Endodermal cell (in vitro differentiated cells): Measurements from ENCODE around the gene VIM. TPM values are rescaled to one million over a fixed set of nuclear protein-coding genes. Genes with fewer than 3 reads are reported as not detected.

Experiments
- DNase-seq: peaks from one replicate; pipeline ENCODE4 v3.0.0-alpha.2; 2017
- H3K27ac ChIP-seq: 2 replicates; pipeline ENCODE4 v1.5.1; 2013; ENCODE audit warnings: mild to moderate bottlenecking, low read depth, low read length, moderate library complexity
- H3K27me3 ChIP-seq: 2 replicates; pipeline ENCODE4 v1.6.1; 2013; ENCODE audit warnings: mild to moderate bottlenecking, low read length, moderate library complexity; ENCODE audit not compliant: insufficient read depth, control insufficient read depth, poor library complexity, severe bottlenecking
- H3K36me3 ChIP-seq: 2 replicates; pipeline ENCODE4 v1.7.0; 2013; ENCODE audit warnings: mild to moderate bottlenecking, low read length, moderate library complexity; ENCODE audit not compliant: control insufficient read depth, insufficient read depth
- H3K4me1 ChIP-seq: one replicate; pipeline ENCODE4 v1.7.0; 2013; ENCODE audit warnings: low read length; ENCODE audit not compliant: control insufficient read depth, insufficient read depth
- H3K4me3 ChIP-seq: 2 replicates; pipeline ENCODE4 v1.5.1; 2013; ENCODE audit warnings: mild to moderate bottlenecking, low read length, moderate library complexity
- H3K9ac ChIP-seq: 2 replicates; pipeline ENCODE4 v1.6.1; 2013; ENCODE audit warnings: mild to moderate bottlenecking, low read length, moderate library complexity; ENCODE audit not compliant: poor library complexity, severe bottlenecking; ENCODE audit errors: extremely low read depth
- H3K9me3 ChIP-seq: 2 replicates; pipeline ENCODE4 v1.6.1; 2013; ENCODE audit warnings: mild to moderate bottlenecking, low read length, moderate library complexity; ENCODE audit not compliant: control insufficient read depth
- H3K27ac Mint-ChIP-seq: 2 replicates; pipeline ENCODE4 v1.8.0; 2020; ENCODE audit warnings: mixed read lengths
- H3K27me3 Mint-ChIP-seq: 2 replicates; pipeline ENCODE4 v1.8.0; 2021; ENCODE audit warnings: mild to moderate bottlenecking, mixed read lengths; ENCODE audit not compliant: insufficient read depth
- H3K36me3 Mint-ChIP-seq: 2 replicates; pipeline ENCODE4 v1.8.0; 2020; ENCODE audit warnings: low read depth, mixed read lengths
- H3K4me1 Mint-ChIP-seq: 2 replicates; pipeline ENCODE4 v1.8.0; 2020; ENCODE audit warnings: mixed read lengths
- H3K4me3 Mint-ChIP-seq: 2 replicates; pipeline ENCODE4 v1.8.0; 2020; ENCODE audit warnings: mild to moderate bottlenecking, moderate library complexity, mixed read lengths
- H3K9me3 Mint-ChIP-seq: 2 replicates; pipeline ENCODE4 v1.8.0; 2020; ENCODE audit warnings: mild to moderate bottlenecking, mixed read lengths
- CTCF ChIP-seq: fragments of 200-600 bp; sonication (generic); conservative IDR thresholded peaks from 2 replicates; pipeline ENCODE4 v1.5.0; 2021; ENCODE audit warnings: antibody characterized with exemption, mild to moderate bottlenecking
- WGBS, 2 experiments: methylation state at CpG; one replicate each; pipeline versions ENCODE4 v1.1.5 to v1.1.7; 2013; ENCODE audit warnings: missing lambda C conversion rate in 2 of 2, mixed read lengths in 1 of 2; ENCODE audit not compliant: insufficient coverage in 1 of 2, insufficient read length in 1 of 2; 5-methylcytosine and 5-hydroxymethylcytosine counted together
- total RNA-seq, 2 donors: library from RNA; stranded (reverse); fragmentation: NEBNext Ultra II Directional in 1 of 2; extraction: Animal tissue kit (Norgen Biotek cat#: 25700) in 1 of 2; gene quantifications; 2 replicates in 1 of 2; 3 replicates in 1 of 2; pipeline ENCODE4 v1.2.1, GENCODE V29; 2021

The VIM gene
- total RNA-seq, 2 donors from 2014 or later: 84.3 to 155 TPM

GRCh38 chr10:17247210-17247609 lies 19.2 kb downstream of the VIM start:
- H3K4me3 Mint-ChIP-seq: no peak overlapping the region
- no peaks in the 10 kb centered on the region for H3K4me1 Mint-ChIP-seq
- H3K27me3 Mint-ChIP-seq: peaks cover 45% of the 10 kb centered on the region
- Histone ChIP-seq H3K4me1 (no peaks in the 10 kb centered on the region), H3K9me3 (peaks cover 32% of the 10 kb centered on the region), H3K4me3 (peak overlapping the region; percentile 50), H3K27me3 (no peaks in the 10 kb centered on the region), H3K27ac (no peak overlapping the region), H3K36me3 (no peaks in the 10 kb centered on the region), H3K9ac (no peak overlapping the region)
- peaks cover 30% of the 10 kb centered on the region for H3K9me3 Mint-ChIP-seq
- DNase-seq: no peak
- no peak for TF ChIP-seq CTCF
- 97 to 100% methylated on average over 1 of the region's 1 CpG for WGBS, 2 experiments
- H3K36me3 Mint-ChIP-seq: peaks cover 3% of the 10 kb centered on the region
- H3K27ac Mint-ChIP-seq: no peak overlapping the region

- Histone ChIP-seq H3K27ac (no peak overlapping the region), H3K4me1 (no peaks in the 10 kb centered on the region), H3K4me3 (no peak overlapping the region), H3K36me3 (no peaks in the 10 kb centered on the region), H3K27me3 (no peaks in the 10 kb centered on the region), H3K9me3 (peaks cover 35% of the 10 kb centered on the region), H3K9ac (no peak overlapping the region)
- no peaks in the 10 kb centered on the region for H3K4me1 Mint-ChIP-seq
- H3K9me3 Mint-ChIP-seq: peaks cover 32% of the 10 kb centered on the region
- no peak for TF ChIP-seq CTCF
- H3K27me3 Mint-ChIP-seq: peaks cover 58% of the 10 kb centered on the region
- H3K36me3 Mint-ChIP-seq: peaks cover 3% of the 10 kb centered on the region
- H3K27ac Mint-ChIP-seq: no peak overlapping the region
- WGBS, 2 experiments: 100% methylated on average over 1 of the region's 1 CpG; no CpG with 5 or more reads in 1 of the 2 experiments
- no peak for DNase-seq
- no peak overlapping the region for H3K4me3 Mint-ChIP-seq
Observed at GRCh38 chr10:17248964-17249363, 20.9 kb downstream of the VIM start.

DNA sequence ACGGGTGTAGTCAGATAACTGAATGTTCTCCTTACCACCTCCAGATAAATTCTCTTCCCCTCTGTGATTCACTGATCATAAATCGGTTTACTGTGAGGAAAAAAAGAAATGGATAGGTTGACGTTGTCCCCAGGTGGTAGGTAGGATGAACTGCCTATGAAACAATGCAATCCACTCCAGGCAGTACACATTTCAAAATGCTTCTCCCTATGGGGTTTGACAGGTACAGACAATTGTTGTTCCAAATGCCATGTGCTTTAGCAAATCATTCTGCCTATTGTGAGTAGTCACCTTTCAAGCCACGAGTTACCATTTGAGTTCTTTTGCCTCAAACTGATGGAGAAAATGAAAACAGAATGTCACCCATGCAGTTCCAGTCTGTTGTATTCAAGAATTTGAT lies 21.8 kb downstream of the VIM start:
- WGBS, 2 experiments: 66 to 77% methylated on average over 2 to 3 of the region's 4 CpGs
- Mint-ChIP-seq H3K36me3 (peaks cover 3% of the 10 kb centered on the region), H3K4me3 (no peak overlapping the region), H3K27ac (no peak overlapping the region), H3K4me1 (no peaks in the 10 kb centered on the region), H3K27me3 (peaks cover 64% of the 10 kb centered on the region), H3K9me3 (peaks cover 40% of the 10 kb centered on the region)
- Histone ChIP-seq H3K36me3 (no peaks in the 10 kb centered on the region), H3K27ac (no peak overlapping the region), H3K9me3 (peaks cover 44% of the 10 kb centered on the region), H3K4me1 (no peaks in the 10 kb centered on the region), H3K27me3 (no peaks in the 10 kb centered on the region), H3K9ac (no peak overlapping the region), H3K4me3 (no peak overlapping the region)
- no peak for DNase-seq
- peak; percentile 62 for TF ChIP-seq CTCF
